IgD-negative memory B cell (primary cell): ENCODE results near the gene AQP1. TPM values are rescaled to one million over a fixed set of nuclear protein-coding genes. Genes with fewer than 3 reads are reported as not detected.

Experiments
- H3K27ac Mint-ChIP-seq, 3 donors: one replicate each; pipeline ENCODE4 v1.8.0; 2020 to 2022; ENCODE audit warnings: mild to moderate bottlenecking in 3 of 3, mixed read lengths in 3 of 3, moderate library complexity in 1 of 3
- H3K27me3 Mint-ChIP-seq: one replicate; pipeline ENCODE4 v1.8.0; 2021; ENCODE audit warnings: mixed read lengths
- H3K36me3 Mint-ChIP-seq: one replicate; pipeline ENCODE4 v1.8.0; 2020; ENCODE audit warnings: mild to moderate bottlenecking, mixed read lengths
- H3K4me1 Mint-ChIP-seq, 3 donors: one replicate each; pipeline ENCODE4 v1.8.0; 2020 to 2022; ENCODE audit warnings: mixed read lengths in 3 of 3, mild to moderate bottlenecking in 1 of 3
- H3K4me3 Mint-ChIP-seq, 4 donors: one replicate each; pipeline ENCODE4 v1.8.0; 2020 to 2022; ENCODE audit warnings: mild to moderate bottlenecking in 4 of 4, mixed read lengths in 4 of 4, moderate library complexity in 3 of 4
- H3K9me3 Mint-ChIP-seq, 3 donors: one replicate each; pipeline ENCODE4 v1.8.0; 2020 to 2021; ENCODE audit warnings: mixed read lengths in 3 of 3, mild to moderate bottlenecking in 1 of 3
- polyA plus RNA-seq: library from polyadenylated mRNA; unstranded; fragments of 300-500 nt; fragmentation: Illumina TruSeq; gene quantifications from one replicate; pipeline ENCODE4 v1.2.3, GENCODE V29; 2021

Gene AQP1
- polyA plus RNA-seq = not detected

- no peaks in the 10 kb centered on the region for H3K9me3 Mint-ChIP-seq
- no peaks in the 10 kb centered on the region for H3K36me3 Mint-ChIP-seq
- no peaks in the 10 kb centered on the region for H3K27me3 Mint-ChIP-seq
- no peak within 1 kb of the TSS for H3K4me3 Mint-ChIP-seq
- no peak within 1 kb of the TSS for H3K27ac Mint-ChIP-seq
- peaks cover 0 to 2% (median 1%) of the 10 kb centered on the region in 3 donors for H3K4me1 Mint-ChIP-seq
These were observed at the start of gene AQP1 for GRCh38 chr7:30911561-30911969. Gene AQP1 (plus strand): TSS chr7:30911853. CDS start chr7:30911910, 57 bp downstream.

GRCh38 chr7:30862995-30863705 is 48.5 kb upstream of the AQP1 start:
- Mint-ChIP-seq H3K27me3 (no peaks in the 10 kb centered on the region), H3K4me1 (peaks cover 0 to 2% (median 0%) of the 10 kb centered on the region in 3 donors), H3K4me3 (no peak overlapping the region), H3K36me3 (peaks cover 2% of the 10 kb centered on the region), H3K9me3 (no peaks in the 10 kb centered on the region), H3K27ac (no peak overlapping the region)

- Mint-ChIP-seq H3K4me3 (no peak overlapping the region), H3K27ac (no peak overlapping the region), H3K9me3 (no peaks in the 10 kb centered on the region), H3K27me3 (no peaks in the 10 kb centered on the region), H3K36me3 (peaks cover 2% of the 10 kb centered on the region), H3K4me1 (peaks cover 0 to 2% (median 0%) of the 10 kb centered on the region in 3 donors)
These were observed 48.0 kb upstream of the AQP1 start for GRCh38 chr7:30863706-30864035.

GRCh38 chr7:30864101-30864500 is 47.6 kb upstream of the AQP1 start:
- H3K4me3 Mint-ChIP-seq = no peak overlapping the region
- no peaks in the 10 kb centered on the region for H3K27me3 Mint-ChIP-seq
- H3K27ac Mint-ChIP-seq = no peak overlapping the region
- H3K9me3 Mint-ChIP-seq = no peaks in the 10 kb centered on the region
- H3K4me1 Mint-ChIP-seq = peaks cover 0 to 2% (median 0%) of the 10 kb centered on the region in 3 donors
- H3K36me3 Mint-ChIP-seq = peaks cover 2% of the 10 kb centered on the region

GRCh38 chr7:30865076-30865475 is 46.6 kb upstream of the AQP1 start:
- Mint-ChIP-seq H3K27me3 (no peaks in the 10 kb centered on the region), H3K4me3 (no peak overlapping the region), H3K9me3 (no peaks in the 10 kb centered on the region), H3K36me3 (peaks cover 2% of the 10 kb centered on the region), H3K27ac (no peak overlapping the region), H3K4me1 (peaks cover 0 to 2% (median 0%) of the 10 kb centered on the region in 3 donors)

GRCh38 chr7:30865821-30866220 is 45.8 kb upstream of the AQP1 start:
- Mint-ChIP-seq H3K9me3 (no peaks in the 10 kb centered on the region), H3K4me1 (peaks cover 0 to 2% (median 0%) of the 10 kb centered on the region in 3 donors), H3K4me3 (no peak overlapping the region), H3K27ac (no peak overlapping the region), H3K36me3 (peaks cover 2% of the 10 kb centered on the region), H3K27me3 (no peaks in the 10 kb centered on the region)

- Mint-ChIP-seq H3K27ac (no peak overlapping the region), H3K27me3 (no peaks in the 10 kb centered on the region), H3K9me3 (no peaks in the 10 kb centered on the region), H3K36me3 (peaks cover 2% of the 10 kb centered on the region), H3K4me3 (no peak overlapping the region), H3K4me1 (peaks cover 0 to 2% (median 0%) of the 10 kb centered on the region in 3 donors)
These were observed 44.7 kb upstream of the AQP1 start for GRCh38 chr7:30866939-30867338.

- H3K9me3 Mint-ChIP-seq = no peaks in the 10 kb centered on the region
- peaks cover 2% of the 10 kb centered on the region for H3K36me3 Mint-ChIP-seq
- no peak overlapping the region for H3K27ac Mint-ChIP-seq
- H3K4me1 Mint-ChIP-seq = peaks cover 0 to 2% (median 0%) of the 10 kb centered on the region in 3 donors
- no peaks in the 10 kb centered on the region for H3K27me3 Mint-ChIP-seq
- no peak overlapping the region for H3K4me3 Mint-ChIP-seq
These were observed 44.2 kb upstream of the AQP1 start for GRCh38 chr7:30867483-30867882.

GRCh38 chr7:30869794-30870611 is 41.6 kb upstream of the AQP1 start:
- H3K27ac Mint-ChIP-seq = no peak overlapping the region
- no peak overlapping the region for H3K4me3 Mint-ChIP-seq
- no peaks in the 10 kb centered on the region for H3K27me3 Mint-ChIP-seq
- peaks cover 0 to 5% (median 0%) of the 10 kb centered on the region in 3 donors for H3K9me3 Mint-ChIP-seq
- peaks cover 2% of the 10 kb centered on the region for H3K36me3 Mint-ChIP-seq
- peaks cover 0 to 2% (median 0%) of the 10 kb centered on the region in 3 donors for H3K4me1 Mint-ChIP-seq

- no peak overlapping the region for H3K27ac Mint-ChIP-seq
- peaks cover 2% of the 10 kb centered on the region for H3K36me3 Mint-ChIP-seq
- peaks cover 0 to 2% (median 0%) of the 10 kb centered on the region in 3 donors for H3K4me1 Mint-ChIP-seq
- H3K9me3 Mint-ChIP-seq = peaks cover 0 to 6% (median 0%) of the 10 kb centered on the region in 3 donors
- no peak overlapping the region for H3K4me3 Mint-ChIP-seq
- no peaks in the 10 kb centered on the region for H3K27me3 Mint-ChIP-seq
These were observed 40.7 kb upstream of the AQP1 start for GRCh38 chr7:30870821-30871518.

GRCh38 chr7:30871655-30872054 is 40.0 kb upstream of the AQP1 start:
- Mint-ChIP-seq H3K27me3 (no peaks in the 10 kb centered on the region), H3K36me3 (peaks cover 2% of the 10 kb centered on the region), H3K4me1 (peaks cover 0 to 2% (median 0%) of the 10 kb centered on the region in 3 donors), H3K9me3 (peaks cover 0 to 6% (median 0%) of the 10 kb centered on the region in 3 donors), H3K27ac (no peak overlapping the region), H3K4me3 (no peak overlapping the region)

GRCh38 chr7:30873207-30873606 is 38.4 kb upstream of the AQP1 start:
- H3K9me3 Mint-ChIP-seq = peaks cover 0 to 6% (median 0%) of the 10 kb centered on the region in 3 donors
- H3K27me3 Mint-ChIP-seq = no peaks in the 10 kb centered on the region
- no peaks in the 10 kb centered on the region for H3K36me3 Mint-ChIP-seq
- no peak overlapping the region for H3K27ac Mint-ChIP-seq
- H3K4me3 Mint-ChIP-seq = no peak overlapping the region
- H3K4me1 Mint-ChIP-seq = no peaks in the 10 kb centered on the region

- H3K4me3 Mint-ChIP-seq = no peak overlapping the region
These were observed 38.0 kb upstream of the AQP1 start for GRCh38 chr7:30873656-30874055.

GRCh38 chr7:30874656-30875302 is 36.9 kb upstream of the AQP1 start:
- H3K9me3 Mint-ChIP-seq = peaks cover 0 to 6% (median 0%) of the 10 kb centered on the region in 3 donors

More at GRCh38 chr7:30873656-30874055, 38.0 kb upstream of the AQP1 start:
- H3K4me1 Mint-ChIP-seq = no peaks in the 10 kb centered on the region
- H3K36me3 Mint-ChIP-seq = no peaks in the 10 kb centered on the region
- no peak overlapping the region for H3K27ac Mint-ChIP-seq
- peaks cover 0 to 6% (median 0%) of the 10 kb centered on the region in 3 donors for H3K9me3 Mint-ChIP-seq
- H3K27me3 Mint-ChIP-seq = no peaks in the 10 kb centered on the region

More at GRCh38 chr7:30874656-30875302, 36.9 kb upstream of the AQP1 start:
- no peak overlapping the region for H3K27ac Mint-ChIP-seq
- H3K4me3 Mint-ChIP-seq = no peak overlapping the region
- H3K27me3 Mint-ChIP-seq = no peaks in the 10 kb centered on the region
- no peaks in the 10 kb centered on the region for H3K36me3 Mint-ChIP-seq
- no peaks in the 10 kb centered on the region for H3K4me1 Mint-ChIP-seq
